ENCODE measurements around the gene ZNF474.

DNA sequence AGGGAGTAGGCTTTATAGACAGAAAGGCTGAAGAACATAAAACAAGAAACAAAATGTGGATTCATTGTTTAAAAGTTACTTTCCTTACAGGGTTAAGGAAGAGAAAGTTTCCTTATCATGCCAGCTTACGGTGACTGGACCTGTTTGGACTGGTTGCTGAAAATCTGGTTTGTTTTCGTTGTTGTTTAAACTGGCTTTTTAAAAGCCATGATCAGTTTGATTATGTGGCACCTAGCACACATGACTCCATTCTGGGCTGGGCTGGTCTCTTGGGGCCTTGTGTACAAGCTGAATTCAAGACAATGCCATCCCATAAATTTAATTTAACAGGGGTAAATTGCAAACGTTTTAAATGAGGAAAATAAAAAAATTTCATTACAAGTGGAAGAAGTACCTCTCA lies 18.4 kb upstream of the ZNF474 start:
- TF ChIP-seq, protein P1, sequence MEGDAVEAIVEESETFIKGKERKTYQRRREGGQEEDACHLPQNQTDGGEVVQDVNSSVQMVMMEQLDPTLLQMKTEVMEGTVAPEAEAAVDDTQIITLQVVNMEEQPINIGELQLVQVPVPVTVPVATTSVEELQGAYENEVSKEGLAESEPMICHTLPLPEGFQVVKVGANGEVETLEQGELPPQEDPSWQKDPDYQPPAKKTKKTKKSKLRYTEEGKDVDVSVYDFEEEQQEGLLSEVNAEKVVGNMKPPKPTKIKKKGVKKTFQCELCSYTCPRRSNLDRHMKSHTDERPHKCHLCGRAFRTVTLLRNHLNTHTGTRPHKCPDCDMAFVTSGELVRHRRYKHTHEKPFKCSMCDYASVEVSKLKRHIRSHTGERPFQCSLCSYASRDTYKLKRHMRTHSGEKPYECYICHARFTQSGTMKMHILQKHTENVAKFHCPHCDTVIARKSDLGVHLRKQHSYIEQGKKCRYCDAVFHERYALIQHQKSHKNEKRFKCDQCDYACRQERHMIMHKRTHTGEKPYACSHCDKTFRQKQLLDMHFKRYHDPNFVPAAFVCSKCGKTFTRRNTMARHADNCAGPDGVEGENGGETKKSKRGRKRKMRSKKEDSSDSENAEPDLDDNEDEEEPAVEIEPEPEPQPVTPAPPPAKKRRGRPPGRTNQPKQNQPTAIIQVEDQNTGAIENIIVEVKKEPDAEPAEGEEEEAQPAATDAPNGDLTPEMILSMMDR (IDR thresholded peaks at IDR 0.05), result no peak
- no peak for TF ChIP-seq EP300 (IDR thresholded peaks at IDR 0.05)

Measured in upper lobe of left lung (tissue), 4 donors.